Hepatic stellate cell (primary cell): ENCODE measurements around the gene CCDC83.
A peak's percentile ranks its signal among the peaks of the same experiment; 100 is the strongest.
"Not testable (repeated sequence)": the region's sequence is repeated elsewhere in the genome, so short reads cannot be mapped to it uniquely, and the experiment has no call there.

ENCODE experiments used
- DNase-seq: peaks from one replicate; pipeline ENCODE4 v3.0.0; 2011; ENCODE audit warnings: low spot score

CCDC83 gene

DNA sequence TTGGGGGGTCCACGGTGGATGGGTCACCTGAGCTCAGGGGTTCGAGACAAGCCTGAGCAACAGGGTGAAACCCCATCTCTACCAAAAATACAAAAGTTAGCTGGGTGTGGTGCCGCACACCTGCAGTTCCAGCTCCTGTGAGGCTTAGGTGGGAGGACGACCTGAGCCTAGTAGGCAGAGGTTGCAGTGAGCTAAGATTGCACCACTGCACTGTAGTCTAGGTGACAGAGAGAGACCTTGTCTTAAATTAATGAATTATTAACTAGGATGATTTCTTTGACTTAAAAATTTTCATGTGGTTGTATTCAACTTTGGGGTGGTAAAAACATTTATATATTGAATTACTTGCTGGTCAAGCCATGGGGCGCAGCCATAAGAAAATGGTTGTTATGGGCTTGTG lies 33.9 kb downstream of the CCDC83 start:
- DNase-seq = no peak

DNA sequence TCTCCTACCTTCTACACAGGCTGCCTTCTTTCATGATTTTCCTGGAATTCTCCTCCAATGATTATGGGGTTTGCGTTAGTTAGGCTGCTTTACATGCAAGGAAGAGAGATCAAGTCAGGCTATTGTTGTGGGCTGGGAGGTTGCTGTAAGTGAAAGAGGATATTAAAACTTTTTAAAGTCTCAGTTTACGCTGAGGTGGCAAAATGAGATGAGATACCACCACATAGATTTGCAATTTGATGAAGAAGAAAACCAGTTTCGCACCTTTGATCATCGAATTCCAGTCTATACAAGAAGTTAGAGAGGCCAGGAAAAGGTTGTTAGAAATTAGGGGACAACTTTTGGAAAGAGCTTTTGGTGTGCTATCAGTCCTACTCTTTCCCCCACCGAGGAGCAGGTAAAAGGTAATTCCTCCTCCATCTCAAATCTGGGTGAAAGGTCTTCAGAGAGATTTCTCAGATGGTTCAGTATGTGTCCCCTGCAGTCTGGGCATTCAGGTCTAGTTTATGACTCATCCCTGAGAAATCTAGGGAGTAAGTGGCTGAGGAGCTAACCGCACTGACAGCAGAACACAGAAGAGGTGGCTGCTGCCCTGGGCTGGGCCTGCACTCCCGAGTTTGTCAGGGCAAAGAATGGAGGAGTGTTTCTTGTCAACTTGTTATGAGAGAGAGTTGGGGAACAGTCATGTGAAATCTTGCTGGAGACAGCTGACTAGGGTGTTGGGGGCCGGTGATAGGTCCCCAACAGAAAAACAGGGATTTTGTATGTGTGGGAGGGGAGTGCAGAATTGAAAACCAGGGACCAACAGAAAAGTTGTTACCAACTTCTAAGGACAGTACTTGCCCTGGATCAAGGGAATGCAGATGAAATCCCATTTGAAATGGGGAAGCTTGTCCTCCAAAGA lies 34.7 kb downstream of the CCDC83 start:
- DNase-seq = peak; percentile 73

DNA sequence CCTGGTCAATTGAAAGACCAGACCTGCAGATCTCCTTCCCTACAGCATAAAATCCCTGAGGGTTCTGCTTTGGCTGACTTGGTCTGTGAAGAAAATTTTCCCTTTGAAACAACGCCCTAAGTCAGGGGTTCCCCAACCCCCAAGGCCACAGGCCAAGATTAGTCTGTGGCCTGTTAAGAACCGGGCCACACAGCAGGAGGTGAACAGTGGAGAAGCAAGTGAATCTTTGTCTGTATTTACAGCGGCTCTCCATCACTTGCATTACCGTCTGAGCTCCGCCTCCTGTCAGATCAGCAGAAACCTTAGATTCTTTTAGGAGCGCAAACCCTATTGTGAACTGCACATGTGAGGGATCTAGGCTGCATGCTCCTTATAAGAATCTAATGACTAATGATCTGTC lies 38.2 kb downstream of the CCDC83 start:
- DNase-seq = no peak

DNA sequence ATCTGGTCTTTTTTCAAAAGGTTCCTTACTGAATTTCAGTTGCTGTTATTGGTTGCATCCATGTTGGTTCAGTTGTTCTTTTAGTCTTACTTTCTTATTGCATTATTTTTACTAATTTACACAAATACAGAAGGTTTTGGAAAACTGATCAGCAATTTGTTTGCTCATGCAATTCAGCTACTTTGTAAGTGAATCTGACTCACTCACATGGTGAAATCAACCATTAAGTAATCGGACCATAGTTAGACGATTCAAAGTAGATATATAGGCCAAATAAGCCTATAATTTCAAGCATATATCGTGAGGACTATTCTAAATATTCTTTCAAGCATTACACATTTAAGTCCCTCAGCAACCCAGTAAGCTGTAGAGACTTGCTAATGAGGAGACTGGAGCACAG lies 41.7 kb downstream of the CCDC83 start:
- DNase-seq = no peak

DNA sequence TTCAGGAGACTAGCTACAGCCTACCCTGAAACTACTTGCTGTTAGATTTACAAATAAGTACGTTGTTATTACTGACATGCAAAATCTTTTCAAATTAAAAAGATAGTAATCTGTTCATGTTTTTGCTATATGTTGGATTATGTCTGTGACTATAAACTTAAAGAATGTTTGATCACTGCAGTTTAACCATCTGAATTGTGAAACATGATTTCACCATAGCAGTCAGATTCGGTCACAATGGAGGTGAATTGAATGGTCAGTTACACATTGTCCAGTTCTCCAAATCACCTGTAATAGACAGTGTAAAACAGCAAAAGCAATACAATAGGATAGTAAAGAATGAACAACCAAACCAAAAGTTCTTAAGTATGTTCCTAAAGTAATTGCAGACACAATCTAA lies 43.3 kb downstream of the CCDC83 start:
- DNase-seq = no peak

DNA sequence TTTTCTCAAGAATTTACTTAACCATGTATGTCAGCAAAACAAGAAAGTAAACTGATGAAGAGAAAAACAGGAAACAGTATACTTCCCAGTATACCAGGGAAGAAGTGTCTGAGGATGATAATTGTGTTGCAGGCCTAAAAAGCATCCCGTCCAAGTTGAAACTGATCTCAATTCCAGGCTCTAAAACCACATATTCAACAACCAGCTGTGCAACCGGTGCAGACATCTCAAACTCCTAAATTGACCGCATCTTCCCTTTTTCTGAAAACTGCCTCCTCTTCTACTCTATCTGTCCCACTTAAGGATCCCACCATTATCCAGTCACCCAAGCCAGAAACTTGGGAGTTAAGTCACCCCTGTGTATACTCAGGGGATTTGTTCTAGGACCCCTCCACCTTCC lies 47.2 kb downstream of the CCDC83 start:
- DNase-seq = no peak

DNA sequence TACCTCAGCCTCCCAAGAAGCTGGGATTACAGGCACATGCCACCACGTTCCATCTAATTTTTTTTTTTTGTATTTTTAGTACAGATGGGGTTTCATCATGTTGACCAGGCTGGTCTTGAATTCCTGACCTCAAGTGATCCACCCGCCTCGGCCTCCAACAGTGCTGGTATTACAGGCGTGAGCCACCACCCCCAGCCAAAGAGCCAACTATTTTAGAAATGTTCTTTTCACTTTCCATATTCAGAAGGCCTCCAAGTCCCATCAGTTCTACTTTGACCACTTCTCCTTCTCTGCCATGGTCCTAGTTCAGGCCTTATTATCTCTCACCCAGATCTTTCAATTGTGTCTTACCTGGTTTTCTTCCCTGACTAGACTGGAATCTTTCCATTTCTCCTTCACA lies 48.2 kb downstream of the CCDC83 start:
- DNase-seq = no peak

DNA sequence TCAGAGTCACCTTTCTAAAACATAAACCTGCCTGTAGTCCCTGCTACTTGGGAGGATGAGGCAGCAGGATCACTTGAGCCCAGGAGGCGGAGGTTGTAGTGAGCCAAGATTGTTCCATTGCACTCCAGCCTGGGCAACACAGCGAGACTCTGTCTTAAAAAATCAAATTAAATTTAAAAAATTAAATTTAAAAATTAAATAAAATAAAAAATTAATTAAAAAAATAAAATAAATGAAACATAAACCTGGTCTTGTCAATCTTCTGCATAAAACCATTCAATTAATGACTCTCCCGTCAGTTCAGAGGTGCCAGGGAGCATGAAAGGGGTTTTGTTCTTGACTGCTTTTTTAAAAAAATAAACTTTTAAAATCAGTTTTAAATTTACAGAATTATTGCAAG lies 48.6 kb downstream of the CCDC83 start:
- no peak for DNase-seq

DNA sequence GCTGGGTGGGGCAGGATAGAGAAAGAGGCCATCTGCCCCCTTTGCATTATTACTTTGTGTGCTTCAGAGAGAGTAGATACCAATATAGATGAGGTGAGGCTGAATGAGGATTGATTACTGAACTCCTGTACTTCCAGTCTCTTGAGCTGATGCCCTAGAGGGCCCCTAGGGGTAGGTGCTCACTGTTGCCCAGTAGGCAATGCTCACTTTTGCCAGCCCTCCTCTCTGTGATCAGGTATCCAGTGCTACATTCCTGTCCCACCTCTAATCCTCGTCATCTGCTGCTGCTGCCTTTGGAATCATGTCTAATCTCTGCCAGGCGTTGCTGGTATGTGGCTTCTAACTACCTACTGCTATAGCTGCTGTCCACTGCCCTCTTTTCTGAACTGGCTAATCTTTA lies 57.2 kb downstream of the CCDC83 start:
- DNase-seq = no peak

DNA sequence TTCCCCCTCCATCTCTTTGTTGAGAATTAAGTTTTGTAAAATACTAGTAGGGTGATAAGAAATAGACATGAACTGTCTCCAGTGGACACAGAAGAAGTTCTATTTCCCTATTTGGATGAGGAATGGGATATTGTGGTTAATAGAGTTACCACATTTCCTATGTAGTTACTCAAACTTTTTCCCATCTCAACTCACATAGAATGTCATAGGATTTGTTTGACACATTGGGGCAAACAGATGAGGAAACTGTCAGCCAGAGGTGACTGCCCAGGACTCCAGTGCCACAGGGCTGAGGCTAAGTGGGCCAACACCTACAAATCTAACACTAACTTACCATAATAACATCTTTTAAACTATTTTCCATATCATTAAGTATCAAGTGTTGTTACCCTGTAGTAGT lies 58.3 kb downstream of the CCDC83 start:
- no peak for DNase-seq

DNA sequence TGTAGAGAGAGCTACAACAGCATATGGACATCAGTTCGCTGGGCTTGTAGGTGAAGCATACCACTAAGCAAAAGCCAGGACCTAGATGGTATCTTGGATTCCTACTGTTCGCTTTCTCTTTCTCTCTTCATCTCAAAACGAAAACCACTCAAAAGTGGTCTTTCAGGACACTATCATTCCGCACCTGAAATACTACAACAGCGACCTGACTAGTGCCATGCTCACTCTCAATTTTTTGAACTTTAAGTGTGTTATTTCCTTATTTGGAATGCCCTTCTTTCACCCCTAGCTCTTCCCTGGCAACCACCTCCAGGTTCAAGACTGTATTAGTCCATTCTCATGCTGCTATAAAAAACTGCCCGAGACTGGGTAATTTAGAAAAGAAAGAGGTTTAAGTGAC lies 59.2 kb downstream of the CCDC83 start:
- DNase-seq = no peak

DNA sequence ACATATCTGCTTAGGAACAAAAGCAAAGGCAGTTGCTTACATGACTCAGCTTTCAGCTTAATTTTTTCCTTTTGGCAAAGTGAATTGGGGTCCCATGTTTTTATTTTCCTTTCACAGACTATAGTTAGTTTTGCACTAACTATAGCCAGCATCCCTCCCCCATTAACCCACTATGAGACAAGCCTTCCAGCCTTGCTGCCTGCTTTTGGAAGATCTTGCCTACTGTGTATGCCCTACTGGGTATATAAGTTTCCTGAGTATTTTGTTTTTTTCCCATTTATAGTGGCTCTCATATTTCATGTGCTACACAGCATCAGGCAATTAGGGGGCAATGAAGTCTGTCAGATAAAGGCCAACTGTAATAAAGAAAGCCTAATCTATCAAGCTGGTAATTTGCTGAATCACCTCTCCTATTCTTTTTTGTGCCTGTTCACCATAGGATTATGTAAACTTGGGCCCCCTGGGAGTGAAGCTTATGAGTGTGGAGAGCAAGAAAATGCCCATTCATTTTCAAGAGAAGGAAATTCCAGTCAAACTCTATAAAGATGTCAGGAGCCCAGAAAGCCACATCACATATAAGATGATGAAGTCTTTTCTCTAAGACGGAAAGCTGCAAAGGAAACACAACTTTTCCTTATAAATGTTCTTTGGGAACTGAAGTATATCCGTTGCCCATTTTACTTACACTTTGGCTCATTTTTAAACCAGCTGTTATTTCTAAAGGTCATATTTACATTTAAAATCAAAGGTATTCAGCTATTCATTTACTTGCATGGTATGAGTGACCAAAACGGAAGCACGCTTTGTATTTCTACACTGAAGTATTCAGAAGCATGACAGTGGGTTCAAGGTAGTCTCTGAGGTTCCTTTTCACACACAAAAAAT lies 64.0 kb downstream of the CCDC83 start:
- DNase-seq = no peak

DNA sequence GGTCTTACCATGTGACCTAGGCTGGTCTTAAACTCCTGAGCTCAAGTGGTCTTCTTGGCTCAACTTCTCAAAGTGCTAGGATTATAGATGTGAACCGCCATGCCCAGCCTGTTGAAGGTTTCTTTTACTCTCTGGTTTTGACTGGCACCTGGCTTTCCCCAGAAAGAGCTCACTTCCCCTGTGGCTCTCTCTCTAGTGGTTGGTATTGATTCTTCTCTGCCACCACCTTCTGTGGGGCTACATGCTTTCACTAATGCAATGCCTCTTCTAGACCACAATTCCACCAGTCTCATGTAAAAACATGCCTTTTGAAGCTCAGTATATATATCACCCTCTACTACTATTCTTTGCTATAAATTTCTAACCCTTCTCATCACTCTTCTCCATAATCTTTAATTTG lies 67.2 kb downstream of the CCDC83 start:
- no peak for DNase-seq

DNA sequence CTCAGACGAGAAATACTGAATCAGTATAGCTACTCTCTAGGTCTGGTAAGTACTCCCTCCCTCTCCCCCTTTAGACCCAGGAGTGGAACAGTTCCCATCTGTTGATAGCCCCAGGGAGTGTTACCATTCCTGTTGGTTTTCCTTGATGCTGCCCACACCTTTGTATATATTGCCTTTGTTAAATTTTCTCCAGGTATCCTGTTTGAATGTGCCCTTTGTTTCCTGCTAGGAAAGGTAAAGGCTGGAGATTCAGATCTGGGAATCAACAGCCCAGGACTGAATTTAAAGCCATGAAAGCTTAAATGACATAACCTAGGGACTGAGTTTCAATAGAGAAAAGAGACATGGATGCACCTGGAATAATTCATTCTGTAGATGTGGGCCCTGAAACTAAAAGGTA lies 68.3 kb downstream of the CCDC83 start:
- DNase-seq = no peak

DNA sequence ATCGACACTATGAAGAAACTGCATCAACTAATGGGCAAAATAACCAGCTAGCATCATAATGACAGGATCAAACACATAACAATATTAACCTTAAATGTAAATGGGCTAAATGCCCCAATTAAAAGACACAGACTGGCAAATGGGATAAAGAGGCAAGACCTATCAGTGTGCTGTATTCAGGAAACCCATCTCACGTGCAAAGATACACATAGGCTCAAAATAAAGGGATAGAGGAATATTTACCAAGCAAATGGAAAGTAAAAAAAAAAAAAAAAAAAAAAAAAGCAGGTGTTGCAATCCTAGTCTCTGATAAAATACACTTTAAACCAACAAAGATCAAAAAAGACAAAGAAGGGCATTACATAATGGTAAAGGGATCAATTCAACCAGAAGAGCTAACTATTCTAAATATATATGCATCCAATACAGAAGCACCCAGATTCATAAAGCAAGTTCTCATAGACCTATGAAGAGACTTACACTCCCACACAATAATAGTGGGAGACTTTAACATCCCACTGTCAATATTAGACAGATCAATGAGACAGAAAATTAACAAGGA lies 71.6 kb downstream of the CCDC83 start:
- not testable (repeated sequence) for DNase-seq

DNA sequence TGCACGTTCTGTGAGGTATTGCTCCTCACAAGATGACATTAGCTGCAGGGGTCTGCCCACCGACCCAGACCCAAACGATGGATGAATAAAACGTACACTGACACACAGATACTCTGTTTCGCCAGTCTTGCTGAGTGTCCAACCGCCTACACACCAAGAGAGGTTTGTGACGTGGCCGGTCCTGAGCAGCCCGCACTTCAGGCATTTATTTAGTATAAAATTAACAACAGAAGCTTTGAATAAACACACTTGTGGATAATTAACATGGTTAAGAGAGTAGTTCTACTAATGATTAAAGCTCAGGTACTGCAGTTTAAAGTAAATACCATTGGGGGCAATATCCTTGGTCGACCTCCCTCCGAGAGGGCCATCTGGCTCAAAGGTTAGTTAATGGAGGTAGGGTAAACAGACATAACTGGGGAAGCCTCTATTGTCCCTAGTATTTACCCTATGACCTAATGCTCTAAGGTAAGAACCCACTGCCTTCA lies 75.7 kb downstream of the CCDC83 start:
- DNase-seq = no peak

DNA sequence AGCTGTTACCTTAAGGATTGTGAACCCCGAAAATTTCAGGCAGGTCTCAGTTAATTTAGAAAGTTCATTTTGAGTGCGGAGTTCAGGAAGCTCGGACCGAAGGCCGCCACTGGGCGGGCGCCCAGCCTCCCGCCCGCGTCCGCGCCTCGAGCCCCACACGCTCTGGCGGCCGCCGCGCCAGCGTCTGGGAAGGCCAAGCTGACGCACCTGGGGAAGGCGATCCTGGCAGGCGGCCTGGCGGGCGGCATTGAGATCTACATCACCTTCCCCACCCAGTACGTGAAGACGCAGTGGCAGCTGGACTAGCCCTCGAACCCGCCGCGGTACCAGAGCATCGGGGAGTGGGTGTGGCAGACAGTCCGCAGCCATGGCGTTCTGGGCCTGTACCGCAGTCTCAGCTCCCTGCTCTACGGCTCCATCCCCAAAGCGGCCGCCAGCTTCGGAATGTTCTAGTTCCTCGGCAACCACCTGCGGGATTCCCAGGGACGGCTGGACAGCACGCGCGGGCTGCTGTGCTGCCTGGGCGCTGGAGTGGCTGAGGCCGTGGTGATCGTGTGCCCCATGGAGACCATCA lies 79.5 kb downstream of the CCDC83 start:
- DNase-seq = no peak

DNA sequence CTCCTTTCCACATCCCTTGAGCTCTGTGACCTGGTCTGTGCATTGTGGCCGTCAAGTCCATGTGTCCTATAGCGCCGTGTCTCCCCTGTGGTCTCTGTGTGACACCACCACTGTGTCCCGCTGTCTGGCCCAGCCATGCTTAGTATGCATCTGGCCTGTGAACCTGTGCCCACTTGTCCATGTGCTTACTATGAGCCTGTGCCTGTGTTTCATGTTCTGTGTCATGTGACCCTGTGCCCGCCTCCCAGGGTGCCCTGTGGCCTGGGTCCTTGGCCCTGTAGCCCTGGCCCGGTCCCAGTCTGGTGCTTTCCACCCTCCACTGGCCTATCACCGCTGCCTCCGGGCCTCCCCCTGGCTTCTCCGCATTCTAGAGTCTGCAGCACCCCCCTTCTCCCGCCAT lies 80.6 kb downstream of the CCDC83 start:
- no peak for DNase-seq

DNA sequence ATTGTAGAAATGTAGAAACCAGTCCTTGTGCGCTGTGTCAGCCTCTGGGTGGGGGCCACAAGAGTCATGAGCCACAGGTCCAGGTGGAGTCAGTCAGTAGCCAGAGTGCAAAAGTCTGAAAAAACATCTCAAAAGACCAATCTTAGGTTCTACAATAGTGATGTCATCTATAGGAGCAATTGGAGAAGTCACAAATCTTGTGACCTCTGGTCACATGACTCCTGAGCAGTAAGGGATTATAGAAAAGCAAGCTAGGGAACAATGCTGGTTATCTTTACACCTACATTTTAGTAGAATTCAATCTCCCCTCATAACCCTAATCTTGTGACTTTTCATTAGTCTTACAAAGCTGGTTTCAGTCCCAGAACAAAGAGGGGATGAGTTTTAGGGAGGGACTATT lies 82.7 kb downstream of the CCDC83 start:
- DNase-seq = no peak

DNA sequence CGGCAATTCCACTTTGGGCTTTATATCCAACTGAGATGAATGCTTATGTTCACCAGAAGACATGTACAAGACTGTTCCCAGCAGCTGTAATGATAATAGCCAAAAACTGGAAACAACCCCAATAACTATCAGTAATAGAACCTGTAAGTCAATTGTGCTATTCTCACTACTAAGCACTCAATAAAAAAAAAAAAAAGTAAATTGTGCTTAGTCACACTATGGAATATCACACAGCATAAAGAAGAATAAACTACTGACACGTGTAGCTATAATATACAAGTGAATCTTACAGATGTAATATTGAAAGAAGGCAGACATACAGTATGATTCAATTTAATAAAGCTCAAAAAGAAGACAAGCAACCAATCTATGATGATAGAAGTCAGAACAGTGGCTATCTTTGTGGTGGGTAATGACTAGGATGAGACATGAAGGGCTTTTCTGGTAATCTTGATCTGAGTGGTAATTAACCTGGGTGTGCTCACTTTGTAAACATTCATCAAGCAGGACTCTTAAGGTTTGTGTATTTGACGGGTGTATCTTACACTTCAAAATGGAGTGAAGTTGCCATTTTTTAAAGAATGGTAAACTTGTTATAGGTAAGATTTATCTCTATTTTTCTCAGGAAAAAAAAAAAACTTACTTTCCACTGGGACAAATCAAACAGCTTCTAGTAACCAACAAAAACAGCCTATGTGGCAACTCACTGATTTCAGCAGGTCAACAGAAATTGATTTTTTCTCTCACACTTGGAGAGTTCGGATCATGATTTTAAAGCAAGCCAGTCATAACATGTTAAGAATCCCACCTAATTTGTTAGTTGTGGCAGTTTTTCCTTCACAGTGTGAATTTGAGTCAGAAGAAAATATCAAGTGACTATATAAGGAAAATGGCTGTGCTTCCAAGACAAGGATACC lies 84.2 kb downstream of the CCDC83 start:
- DNase-seq = no peak

DNA sequence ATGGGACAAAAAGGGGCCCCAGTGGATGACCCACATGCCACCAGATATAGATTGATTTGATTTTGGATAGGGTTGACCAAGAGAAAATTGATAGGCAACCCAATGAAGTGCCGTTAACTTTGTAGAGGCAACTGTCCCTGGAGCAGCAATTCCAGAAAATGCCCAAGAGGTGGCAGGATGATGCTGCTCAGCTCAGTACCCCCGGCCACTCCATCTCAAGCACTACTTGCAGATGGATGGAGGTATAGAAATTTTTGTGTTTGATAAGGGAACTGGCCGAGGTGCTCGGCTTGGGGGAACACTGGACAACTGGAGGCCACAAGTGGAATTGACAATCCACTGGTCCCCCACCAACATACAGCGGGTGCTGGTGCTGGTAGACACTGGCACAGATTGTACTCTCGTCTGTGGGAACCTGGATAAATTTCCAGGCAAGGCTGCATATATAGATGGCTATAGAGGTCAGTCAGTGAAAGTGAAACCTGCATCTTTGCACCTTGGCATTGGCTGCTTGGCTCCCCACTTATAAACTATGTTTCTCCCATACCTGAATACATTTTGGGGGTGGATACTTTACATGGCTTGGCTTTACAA lies 86.3 kb downstream of the CCDC83 start:
- DNase-seq = peak; percentile 64
